Endothelial cell of hepatic sinusoid (primary cell): ENCODE data around the gene ZNF488.

Source experiments
- in situ Hi-C: cut with HindIII; loops from 2 replicates; pipeline ENCODE4 v1.10.0; 2017; ENCODE audit warnings: low sequenced_read_pairs

The ZNF488 gene

DNA sequence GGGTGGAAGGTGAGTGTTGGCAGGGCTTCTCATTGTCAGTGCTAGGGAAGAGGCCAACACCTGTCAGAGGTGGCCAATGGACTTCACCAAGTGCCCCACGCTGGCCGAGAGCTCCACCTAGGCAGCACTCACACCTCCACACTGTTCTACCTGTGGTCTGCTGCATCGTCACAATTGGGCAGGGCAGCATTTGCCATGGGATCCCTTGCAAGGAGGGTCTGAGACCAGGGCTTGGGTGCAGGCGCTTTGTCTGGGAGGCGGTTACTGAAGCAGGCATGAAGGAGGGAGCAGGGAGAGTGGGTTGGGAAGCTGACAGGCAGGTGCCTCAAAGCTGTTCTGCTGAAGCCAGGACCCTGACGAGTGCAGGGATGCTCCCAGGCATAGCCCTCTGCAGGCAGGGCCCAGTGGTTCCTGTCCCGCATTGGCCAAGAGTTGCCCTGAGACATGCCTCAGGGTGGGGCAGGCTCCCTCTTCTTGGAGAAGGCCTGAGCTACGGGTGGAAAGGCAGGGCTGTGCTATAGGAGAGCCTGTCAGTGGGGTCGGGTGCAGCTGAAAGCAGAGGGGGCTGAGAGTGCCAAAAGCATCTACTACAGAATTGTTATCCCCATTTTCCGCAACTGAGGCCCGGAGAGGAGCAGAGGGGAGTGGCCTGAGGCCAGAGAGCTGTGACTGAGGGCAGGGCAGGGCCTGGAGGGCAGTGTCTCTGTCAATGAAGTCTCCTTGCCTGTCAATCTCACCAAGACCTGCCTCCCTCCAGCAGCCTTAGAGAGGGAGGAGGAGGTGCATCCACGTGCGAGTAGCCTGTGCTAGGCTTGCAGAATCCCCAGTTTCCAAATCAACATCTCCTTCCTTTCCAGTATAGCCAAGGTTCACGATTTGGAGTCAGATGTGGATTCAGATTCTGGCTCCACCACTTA, 31.9 kb downstream of the ZNF488 start:
- in situ Hi-C loops, result no loop called here

DNA sequence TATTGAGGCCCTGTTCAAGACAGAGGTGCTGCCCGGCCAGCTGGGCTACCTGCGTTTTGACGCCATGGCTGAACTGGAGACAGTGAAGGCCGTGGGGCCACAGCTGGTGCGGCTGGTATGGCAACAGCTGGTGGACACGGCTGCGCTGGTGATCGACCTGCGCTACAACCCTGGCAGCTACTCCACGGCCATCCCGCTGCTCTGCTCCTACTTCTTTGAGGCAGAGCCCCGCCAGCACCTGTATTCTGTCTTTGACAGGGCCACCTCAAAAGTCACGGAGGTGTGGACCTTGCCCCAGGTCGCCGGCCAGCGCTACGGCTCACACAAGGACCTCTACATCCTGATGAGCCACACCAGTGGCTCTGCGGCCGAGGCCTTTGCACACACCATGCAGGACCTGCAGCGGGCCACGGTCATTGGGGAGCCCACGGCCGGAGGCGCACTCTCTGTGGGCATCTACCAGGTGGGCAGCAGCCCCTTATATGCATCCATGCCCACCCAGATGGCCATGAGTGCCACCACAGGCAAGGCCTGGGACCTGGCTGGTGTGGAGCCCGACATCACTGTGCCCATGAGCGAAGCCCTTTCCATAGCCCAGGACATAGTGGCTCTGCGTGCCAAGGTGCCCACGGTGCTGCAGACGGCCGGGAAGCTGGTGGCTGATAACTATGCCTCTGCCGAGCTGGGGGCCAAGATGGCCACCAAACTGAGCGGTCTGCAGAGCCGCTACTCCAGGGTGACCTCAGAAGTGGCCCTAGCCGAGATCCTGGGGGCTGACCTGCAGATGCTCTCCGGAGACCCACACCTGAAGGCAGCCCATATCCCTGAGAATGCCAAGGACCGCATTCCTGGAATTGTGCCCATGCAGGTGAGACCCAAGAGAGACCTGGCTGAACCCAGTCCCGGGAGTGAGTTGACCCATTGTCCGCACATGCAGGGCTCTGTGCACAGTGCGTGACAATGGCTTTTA, 33.1 kb downstream of the ZNF488 start:
- in situ Hi-C loops, result no loop called here

DNA sequence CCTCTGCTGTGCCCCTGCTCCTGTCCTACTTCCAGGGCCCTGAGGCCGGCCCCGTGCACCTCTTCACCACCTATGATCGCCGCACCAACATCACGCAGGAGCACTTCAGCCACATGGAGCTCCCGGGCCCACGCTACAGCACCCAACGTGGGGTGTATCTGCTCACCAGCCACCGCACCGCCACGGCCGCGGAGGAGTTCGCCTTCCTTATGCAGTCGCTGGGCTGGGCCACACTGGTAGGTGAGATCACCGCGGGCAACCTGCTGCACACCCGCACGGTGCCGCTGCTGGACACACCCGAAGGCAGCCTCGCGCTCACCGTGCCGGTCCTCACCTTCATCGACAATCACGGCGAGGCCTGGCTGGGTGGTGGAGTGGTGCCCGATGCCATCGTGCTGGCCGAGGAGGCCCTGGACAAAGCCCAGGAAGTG, 34.1 kb downstream of the ZNF488 start:
- in situ Hi-C loops, result no loop called here

DNA sequence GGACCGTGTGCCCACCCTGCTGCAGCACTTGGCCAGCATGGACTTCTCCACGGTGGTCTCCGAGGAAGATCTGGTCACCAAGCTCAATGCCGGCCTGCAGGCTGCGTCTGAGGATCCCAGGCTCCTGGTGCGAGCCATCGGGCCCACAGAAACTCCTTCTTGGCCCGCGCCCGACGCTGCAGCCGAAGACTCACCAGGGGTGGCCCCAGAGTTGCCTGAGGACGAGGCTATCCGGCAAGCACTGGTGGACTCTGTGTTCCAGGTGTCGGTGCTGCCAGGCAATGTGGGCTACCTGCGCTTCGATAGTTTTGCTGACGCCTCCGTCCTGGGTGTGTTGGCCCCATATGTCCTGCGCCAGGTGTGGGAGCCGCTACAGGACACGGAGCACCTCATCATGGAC, 34.6 kb downstream of the ZNF488 start:
- in situ Hi-C loops, result no loop called here

DNA sequence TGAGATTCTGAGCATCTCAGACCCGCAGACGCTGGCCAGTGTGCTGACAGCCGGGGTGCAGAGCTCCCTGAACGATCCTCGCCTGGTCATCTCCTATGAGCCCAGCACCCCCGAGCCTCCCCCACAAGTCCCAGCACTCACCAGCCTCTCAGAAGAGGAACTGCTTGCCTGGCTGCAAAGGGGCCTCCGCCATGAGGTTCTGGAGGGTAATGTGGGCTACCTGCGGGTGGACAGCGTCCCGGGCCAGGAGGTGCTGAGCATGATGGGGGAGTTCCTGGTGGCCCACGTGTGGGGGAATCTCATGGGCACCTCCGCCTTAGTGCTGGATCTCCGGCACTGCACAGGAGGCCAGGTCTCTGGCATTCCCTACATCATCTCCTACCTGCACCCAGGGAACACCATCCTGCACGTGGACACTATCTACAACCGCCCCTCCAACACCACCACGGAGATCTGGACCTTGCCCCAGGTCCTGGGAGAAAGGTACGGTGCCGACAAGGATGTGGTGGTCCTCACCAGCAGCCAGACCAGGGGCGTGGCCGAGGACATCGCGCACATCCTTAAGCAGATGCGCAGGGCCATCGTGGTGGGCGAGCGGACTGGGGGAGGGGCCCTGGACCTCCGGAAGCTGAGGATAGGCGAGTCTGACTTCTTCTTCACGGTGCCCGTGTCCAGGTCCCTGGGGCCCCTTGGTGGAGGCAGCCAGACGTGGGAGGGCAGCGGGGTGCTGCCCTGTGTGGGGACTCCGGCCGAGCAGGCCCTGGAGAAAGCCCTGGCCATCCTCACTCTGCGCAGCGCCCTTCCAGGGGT, 35.2 kb downstream of the ZNF488 start:
- in situ Hi-C loops, result no loop called here

DNA sequence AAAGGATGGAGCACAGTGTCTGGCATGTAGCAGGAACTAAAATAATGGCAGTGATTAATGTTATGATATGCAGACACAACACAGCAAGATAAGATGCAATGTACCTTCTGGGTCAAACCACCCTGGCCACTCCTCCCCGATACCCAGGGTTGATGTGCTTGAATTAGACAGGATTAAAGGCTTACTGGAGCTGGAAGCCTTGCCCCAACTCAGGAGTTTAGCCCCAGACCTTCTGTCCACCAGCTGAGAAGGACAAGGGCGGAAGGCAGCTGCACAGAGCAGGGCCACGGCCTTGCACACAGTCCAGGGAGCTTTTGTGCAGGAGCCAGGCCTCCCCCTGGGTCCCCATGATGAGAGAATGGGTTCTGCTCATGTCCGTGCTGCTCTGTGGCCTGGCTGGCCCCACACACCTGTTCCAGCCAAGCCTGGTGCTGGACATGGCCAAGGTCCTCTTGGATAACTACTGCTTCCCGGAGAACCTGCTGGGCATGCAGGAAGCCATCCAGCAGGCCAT, 35.9 kb downstream of the ZNF488 start, which contains the start of gene RBP3:
TSS of gene RBP3 (plus strand) at position 226 of the 514 bp plus-strand sequence. CDS start at position 348, 122 bp downstream.
- in situ Hi-C loops, result no loop called here

DNA sequence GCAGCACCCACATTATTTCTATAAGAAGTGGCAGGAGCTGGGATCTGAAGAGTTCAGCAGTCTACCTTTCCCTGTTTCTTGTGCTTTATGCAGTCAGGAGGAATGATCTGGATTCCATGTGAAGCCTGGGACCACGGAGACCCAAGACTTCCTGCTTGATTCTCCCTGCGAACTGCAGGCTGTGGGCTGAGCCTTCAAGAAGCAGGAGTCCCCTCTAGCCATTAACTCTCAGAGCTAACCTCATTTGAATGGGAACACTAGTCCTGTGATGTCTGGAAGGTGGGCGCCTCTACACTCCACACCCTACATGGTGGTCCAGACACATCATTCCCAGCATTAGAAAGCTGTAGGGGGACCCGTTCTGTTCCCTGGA, 36.8 kb downstream of the ZNF488 start:
- in situ Hi-C loops, result no loop called here

DNA sequence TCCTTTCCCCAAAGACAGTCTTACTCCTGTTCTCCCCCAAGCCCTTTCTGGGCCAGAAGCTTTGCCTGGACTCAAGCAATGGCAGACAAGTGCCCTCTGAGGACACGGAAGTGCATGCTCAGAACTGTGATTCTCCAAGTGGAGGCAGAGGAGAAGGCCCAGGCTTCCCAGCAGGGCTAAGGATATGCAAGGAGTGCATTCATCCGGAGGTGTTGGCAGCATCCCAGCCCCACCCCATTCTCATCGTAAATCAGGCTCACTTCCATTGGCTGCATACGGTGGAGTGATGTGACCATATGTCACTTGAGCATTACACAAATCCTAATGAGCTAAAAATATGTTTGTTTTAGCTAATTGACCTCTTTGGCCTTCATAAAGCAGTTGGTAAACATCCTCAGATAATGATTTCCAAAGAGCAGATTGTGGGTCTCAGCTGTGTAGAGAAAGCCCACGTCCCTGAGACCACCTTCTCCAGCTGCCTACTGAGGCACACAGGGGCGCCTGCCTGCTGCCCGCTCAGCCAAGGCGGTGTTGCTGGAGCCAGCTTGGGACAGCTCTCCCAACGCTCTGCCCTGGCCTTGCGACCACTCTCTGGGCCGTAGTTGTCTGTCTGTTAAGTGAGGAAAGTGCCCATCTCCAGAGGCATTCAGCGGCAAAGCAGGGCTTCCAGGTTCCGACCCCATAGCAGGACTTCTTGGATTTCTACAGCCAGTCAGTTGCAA, 37.4 kb downstream of the ZNF488 start:
- in situ Hi-C loops, result no loop called here

DNA sequence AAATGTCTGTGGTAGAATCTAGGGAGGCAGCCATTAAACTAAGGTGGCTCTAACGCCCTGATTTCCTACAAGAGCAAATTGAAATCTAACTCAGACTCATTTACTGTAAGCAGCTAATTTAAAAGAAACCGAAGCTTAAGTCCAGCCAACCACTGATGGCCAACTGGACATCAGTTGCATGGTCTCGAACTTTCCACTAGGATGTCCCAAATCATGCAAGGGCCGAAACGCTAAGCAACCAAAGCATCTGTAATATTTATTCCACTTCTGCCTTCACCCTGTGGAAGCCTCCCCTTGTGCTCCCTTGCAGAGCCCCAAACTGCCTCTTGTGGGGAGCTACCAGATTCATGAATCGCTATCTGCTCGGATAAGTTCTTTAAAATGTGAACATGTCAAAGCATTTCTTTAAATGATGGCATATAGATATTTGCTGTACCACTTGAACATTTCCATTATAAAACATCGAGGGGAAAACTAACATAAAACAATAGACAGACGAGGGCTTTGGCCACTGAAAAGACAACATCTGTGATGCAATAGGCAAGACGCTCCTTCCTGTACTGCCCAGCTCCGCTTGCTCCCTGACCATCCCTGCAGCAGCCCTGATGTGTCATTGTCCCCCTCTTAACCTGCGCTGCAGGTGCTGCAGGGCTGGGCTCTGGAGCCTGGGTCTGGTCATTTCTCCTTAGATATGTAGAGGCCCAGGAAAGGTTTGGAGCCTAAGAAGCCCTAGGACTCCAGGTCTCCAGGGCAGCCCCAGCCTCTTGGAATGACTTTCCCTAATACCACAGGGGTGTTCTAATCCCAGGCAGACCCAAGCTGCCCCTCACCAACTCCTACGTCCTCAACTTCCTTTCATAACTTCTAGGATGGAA, 38.9 kb downstream of the ZNF488 start:
- in situ Hi-C loops, result no loop called here

DNA sequence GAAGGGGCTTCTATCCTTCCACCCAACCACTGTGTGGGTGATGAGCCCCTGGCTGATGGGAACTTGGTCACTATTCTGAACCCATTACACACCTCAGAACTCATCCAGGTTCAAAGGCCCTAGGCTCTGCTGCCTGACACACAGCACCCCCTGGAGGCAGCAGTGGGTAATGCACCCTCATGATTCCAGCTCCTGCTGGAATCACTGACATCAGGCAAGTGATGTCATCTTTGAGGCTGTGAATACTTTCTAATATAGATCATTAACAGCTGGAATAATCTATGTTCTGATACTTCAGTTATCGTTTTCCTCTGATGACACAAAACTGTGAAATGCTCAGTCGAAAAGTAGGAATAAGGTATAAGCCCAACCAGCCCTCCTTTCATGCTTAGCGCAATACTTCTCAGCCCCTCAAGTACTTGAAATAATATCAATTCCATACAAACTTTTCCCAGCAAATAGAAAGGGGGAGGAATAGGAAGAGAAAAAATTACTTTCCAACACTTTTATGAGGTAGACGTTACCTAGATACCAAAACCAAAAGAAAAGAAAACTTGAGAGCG, 43.4 kb downstream of the ZNF488 start:
- in situ Hi-C loops, result no loop called here

DNA sequence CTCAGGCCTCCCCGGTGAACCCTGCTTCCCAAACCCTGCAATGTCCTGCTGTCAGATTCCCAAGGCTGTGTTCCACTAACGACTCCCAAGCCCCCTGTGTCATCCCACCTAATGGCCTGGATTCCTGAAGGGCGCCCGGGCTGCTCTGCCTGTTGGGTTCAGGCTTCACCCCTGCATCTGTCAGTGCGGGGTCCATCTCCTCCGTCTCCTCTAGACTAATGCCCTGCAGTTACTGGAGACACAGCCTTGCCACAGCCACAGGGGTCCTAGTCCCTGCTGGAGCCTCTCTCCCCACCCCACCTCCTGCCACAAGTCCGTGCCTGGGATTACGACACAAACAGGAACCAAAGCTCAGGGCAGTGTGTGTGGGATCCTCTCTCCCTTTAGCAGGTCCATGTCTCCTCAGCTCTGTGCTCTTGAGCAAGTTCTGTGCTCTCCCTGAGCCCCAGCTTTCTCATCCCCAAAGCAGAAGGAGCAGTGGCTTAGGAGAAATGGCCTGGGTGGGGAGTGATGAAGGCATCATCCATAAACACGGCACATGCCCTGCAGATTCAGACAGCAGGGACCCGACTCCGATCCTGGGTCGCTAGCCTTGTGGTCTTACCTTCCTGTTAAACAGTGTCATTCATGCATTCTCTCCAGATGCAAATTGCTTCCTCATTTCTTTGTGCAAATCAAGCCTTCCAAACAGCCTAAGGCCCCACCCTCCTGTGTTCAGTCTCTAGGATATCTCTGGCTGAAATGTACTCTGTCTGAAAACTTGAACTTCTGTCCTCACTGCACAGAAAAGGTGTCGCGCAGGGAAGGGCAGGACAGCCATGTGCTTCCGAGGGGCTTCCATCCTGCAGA, 44.1 kb downstream of the ZNF488 start:
- in situ Hi-C loops, result no loop called here

DNA sequence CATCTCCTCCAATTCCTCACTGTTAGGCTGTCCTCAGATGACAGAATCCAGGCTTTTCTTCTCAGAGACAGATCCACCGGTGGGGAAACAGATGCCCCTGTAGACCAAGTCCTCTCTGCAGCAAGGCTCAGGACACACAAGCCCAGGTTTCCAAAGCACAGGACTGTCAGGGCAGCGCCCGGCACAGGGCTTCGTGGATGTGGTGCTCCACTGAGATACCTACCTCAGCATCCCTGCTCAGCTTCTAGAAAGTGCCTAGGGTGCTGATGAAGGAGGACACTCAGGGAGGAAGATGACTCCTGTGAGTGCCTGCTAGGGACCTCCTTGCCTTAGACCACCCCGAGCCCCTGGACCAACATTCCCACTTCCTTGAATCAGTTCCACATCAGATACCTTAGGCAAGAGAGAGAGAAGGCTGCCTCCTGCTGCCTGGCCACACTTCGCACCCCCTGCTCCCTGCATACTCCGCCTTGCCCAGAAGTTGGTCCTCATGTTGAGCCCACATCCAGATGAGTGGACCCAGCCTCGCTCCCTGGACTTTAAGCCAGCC, 44.8 kb downstream of the ZNF488 start:
- in situ Hi-C loops, result no loop called here

DNA sequence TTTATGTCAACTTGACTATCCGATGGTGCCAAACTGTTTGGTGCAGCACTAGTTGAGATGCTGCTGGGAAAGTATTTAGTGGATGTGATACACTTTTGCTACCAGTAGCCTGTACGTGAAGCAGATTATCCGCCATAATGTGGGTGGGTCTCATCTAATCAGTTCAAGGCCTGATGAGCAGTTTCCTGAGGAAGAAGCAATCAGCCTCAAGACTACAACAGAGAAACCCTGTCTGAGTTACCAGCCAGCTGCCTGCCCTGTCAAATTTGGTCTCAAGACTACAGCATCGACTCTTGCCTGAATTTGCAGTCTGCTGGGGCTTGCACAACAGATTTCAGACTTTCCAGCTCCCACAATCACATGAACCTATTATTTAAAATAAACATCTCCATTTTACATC, 46.8 kb downstream of the ZNF488 start:
- in situ Hi-C loops, result no loop called here

DNA sequence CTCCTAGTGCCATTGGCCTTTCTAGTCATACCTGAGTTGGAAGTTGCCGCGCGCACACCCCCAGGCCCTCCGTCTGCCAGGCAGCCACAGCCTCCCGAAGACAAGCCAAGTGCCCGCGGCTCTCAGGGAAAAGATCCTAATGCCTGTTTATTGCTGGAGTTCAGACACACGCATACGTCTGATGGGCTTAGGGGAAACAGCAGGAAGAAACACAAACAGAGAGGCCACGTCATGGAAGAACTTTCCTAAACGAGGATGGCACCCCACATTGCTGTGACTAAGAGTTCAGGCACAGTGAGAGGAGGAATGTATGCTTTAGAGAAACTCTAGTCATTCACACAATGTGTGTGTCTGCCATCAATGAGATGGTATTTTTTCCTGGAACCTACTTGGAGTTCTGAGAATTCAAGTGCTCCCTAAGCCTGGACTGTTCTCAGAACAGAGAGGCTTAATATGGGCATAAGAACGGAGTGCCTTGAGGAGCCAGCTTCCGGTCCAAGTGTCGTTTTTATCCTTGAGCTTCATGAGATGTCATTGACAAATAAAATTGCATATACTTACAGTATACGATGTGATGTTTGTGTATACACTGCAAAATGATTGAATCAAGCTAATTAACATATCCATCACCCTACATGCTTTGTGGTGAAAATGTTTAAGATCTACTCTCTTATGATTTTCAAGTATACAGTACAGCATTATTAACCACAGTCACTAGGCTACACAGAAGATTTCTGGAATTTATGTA, 47.5 kb downstream of the ZNF488 start:
- in situ Hi-C loops, result no loop called here

DNA sequence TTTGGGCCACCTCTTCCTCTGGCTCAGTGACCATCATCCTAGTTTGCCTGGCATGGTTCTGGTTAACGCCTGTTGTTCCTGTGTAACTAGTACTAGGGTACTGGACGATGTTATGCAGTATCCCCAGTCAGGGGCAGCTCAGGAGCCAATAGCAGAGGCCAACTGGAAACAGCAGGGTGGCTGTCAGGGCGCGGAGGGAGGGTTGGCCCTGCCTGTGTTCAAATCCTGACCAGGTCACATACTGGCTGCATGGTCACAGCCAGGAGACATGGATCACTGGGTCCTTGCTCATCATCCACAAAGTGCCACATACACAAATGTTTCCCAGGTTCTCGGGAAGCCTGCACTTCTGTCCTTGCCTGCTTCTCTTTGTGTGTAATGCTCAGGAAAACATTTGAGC, 48.2 kb downstream of the ZNF488 start:
- in situ Hi-C loops, result no loop called here

DNA sequence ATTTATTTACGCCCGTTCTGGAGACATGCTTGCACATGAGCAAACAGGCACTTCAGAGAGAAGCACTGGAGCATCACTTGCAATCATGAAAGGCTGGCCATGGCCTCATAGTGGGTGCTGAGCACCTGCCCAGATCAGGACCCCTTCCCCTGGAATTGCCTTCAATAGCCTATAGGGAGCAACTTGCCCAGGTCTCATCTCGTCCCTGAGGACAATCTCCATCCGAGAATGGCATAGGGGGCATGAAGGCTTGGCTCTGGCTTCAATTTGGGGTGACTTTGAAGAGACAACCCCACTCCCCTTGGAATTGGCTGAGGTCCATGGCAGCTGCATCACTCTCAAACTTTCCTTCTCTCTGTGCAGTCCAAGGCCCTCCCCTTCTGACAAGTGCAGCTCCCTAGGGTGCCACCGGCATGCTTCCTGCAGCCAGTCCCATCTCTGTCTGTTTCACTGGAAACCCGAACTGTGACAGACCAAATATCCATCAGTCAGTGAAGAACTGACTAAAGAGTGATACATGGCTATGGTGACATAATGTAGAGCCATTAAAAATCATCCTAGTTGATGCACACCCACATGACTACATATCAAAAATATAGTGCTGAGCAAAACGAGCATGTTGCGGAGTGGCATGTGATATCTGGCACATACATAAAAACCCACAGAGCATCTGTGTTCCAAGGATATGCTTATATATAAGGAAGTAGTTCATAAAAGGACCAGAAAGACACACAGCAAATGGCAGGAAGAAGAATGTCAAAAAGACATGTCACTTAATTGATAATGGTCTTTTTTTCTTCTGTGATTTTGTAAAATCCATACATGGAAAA, 49.4 kb downstream of the ZNF488 start:
- in situ Hi-C loops, result no loop called here
